AG08396 (cell line): Measurements from ENCODE around the gene STOX2.

ENCODE experiments used
- DNase-seq: peaks from one replicate; pipeline ENCODE4 v3.0.0; 2012; ENCODE audit warnings: low spot score, mixed read lengths

Gene STOX2

DNA sequence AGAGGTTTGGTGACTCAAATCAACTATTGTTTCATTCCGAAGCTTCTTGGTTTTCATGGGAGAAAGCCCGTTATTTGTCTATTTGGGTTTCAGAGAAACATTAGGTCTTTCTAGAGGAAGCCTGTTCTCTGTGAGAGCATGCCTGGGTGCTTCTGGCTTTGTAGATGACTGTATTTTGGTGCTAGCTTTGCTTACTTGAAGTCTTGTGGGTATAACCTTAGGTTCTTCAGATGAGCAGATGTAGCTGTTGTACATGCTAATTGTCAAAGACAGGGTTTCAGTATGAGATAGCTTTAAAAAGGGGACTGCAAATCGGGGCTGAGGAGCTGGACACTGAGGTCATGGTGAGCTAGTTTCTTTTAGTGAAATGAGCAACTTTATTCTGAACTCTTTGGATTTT lies 7.9 kb upstream of the STOX2 start:
- DNase-seq: no peak

DNA sequence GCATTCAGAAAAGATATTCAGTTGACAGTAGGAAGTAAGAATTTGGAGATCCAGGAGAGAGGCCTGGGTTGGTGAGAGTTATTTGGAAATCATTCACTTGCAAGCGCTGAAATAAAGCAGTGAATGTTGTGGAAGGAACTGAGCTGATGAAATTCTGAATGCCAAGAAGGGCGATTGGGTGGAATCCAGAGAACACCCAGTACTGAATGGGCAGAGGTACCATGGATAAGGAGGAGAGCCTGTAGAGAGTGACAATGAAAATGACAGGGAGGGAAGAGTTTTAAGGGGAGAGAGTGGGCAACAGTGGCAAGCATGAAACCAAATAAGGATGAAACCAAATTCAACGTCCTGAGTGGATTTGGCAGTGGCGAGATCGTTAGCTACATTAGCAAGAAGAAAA lies 6.7 kb upstream of the STOX2 start:
- DNase-seq: no peak

DNA sequence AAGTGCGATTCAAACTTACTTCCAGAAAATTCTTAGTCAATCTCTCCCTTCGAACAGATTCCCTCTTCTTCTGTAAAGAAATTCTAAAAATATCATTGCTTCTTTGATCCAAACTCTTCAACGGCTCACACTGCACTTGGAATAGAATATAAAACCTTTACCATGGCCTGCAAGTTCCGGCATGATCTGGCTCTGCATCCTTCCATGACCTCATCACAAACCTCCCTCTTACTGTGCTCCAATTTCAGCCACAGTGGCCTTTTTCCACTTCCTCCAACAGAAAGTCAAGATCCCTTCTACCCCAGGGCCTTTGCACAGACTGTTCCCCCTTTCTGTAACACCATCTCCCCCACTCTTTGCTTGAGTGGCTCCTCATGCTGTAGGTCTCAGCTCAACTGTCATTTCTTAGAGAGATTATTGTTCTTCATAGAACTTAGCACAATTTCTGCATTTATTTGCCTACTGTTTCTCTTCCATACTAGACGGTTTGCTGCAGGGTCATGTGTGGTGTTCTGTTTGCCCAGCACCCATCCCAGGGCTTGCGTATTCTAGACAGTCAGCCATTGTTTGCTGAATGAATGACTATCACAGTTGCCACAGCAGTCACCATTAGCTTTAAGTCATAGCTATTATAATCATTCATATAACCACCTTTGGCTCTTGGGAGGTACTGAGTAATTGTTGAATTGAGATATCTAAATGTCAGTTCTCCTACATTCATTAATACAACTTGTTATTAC lies 1.9 kb upstream of the STOX2 start:
- DNase-seq: no peak

DNA sequence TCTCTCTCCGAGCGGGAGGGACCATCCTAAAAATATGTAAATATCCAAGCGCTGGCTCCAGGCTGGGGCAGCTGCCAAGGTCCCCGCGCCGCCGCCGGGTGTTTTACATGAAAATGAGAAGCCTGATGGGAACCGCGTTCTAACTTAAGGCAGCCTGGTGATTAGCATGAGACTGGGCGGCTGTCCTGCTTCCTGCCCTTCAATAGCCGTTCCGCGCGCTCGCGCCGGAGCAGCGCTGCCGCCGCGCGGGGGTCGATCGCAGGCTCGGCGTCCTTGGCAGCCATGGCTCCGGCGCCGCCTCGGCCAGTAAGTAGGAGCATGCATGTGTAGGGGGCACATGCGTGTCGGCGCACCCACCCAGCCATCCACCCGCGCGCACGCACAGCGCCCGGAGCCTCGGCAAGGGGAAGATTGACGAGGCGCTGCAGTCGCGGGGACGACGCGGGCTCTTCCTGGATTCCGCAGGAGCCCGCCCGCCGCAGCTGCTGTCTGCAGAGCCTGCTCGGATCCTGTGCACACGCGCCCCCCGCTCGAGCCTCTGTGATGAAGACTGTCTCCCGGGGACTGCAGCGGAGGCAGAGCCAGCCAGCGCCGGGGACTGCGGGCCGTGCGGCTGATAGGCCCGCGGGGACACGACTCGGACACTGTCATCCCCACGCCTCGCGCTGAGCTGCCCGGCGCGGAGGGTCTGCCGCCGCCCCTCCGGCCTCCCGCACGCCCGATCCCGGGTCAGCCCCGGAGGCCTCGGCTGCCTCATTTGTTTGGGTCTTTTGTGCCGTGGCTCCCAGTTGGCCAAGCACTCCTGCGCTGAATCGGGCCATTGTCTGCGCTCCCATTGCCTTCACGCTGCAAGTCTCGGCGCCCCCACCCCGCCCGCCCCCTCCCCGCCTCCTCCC lies 734 bp downstream of the STOX2 start:
- peak; percentile 59 for DNase-seq

DNA sequence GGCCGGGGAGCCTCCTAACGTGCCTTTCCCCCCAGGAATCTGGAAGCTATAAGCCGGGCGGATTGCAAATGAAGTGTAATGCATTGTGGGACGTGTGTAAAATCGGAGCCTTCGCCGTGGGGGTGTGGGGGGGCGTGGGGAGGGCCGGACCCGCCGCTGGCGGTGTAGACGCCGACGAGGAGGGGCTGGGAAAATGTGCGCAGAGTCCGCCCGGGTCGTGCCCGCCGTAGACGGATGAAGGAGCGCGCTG lies 1.3 kb downstream of the STOX2 start:
- DNase-seq: no peak

DNA sequence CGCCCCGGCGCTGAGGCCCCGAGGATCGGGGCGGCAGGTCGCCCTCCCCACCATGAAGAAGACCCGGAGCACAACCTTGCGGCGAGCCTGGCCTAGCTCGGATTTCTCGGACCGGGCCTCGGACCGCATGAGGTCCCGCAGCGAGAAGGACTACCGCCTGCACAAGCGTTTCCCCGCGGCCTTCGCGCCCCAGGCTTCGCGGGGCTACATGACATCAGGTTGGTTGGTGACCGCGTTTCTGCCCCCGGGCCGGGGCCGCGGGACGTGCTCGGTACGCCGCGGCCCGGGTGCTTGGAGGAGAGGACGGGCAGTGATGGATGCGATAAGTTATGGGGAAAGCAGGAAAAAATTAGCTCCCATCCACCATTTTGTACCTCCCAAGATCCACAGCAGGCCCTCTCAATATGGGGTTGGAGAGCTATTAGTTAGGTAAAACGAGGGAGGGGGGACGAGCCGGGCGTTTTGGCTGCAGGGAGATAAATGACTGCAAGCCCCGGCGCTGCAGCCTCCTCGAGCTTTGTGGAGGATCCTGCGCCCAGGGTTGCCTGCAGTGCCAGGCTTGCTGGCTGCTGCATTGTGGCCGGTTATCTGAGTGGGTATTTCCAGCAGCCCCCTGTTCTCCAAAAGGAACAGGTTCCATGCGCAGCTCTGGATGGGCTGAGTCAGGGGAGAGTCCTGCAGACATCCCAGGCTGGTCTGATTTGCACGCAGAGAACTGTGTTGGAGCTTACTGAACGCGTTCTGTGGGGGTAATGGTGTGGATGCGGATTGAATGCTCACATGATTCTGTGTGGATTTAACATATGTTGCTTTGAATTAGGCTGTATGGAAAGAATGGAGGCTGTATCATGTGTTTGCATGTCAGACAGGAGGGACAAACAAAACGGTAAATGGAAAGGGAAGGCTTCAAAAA lies 1.9 kb downstream of the STOX2 start:
- no peak for DNase-seq

DNA sequence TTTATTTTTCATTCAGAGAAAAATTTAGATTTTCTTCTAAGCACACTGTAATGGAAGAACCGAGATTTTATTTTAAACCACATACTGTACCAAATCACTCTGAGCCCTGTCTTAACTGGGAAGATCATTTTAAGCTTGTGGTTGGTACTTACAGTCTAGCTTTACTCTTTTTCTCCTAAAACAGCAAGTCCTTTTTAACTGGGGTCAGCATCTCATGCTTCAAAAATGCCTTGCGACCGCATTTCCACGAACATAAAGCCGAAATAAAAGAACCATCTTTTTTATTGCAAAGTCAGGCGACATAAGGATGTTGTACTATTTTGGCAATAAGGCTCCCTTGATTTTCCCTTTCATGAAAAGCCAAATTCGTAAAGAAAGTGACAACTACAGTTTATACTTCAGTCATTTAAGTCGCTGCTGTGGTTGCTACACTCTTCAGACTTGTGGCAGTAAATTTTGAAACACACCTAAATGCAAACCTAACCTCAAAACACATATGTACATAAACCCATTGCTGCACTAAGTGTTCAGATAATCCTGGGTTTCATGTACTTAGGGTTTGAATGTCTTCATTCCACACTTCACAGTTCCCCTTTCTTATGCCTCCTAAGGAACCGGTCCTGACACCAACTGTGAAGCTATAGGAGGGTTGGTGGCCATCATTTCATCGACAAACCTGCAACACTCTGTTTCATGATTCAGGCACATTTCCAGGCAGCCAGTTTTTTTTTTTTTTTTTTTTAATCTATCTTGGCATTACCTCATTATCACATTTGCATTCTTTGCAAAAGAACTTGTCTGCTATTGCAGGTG lies 3.0 kb downstream of the STOX2 start:
- DNase-seq: no peak

DNA sequence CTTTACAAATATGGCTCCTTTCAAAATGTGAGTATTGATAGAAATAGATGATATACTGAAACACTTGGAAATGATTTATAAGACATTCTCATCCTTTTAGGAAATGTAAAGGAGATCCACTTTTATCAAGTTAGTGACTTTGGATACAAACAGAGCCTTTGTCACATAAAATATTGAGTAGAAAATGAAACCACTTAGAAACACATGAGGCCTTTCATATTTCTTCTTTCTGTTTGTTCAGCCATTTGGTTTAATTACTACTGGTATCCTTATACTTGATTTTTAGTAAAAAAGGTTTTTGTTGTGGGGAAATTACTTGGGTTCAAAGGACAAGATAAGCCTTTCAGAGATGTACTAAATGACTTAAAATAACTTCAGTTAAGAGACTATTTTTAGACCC lies 4.1 kb downstream of the STOX2 start:
- no peak for DNase-seq

DNA sequence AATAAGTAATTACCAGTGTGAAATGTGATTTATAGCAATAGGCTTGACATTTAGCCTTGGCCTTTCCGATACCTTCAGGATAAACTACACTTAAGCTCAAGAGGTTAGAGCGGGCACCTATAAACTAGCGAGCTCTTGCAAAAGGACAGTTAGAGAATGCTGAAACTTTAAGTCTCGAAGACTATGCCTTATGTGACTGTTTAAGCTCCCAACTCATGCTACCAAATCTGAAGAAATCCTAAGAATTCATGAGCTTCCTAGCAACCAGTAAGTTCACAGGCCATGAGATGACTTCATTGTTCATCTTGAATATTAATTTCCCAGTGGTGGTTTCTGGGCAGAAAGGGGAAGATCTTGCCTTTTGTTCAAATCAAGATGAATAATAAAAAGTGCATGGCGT lies 4.7 kb downstream of the STOX2 start:
- no peak for DNase-seq

DNA sequence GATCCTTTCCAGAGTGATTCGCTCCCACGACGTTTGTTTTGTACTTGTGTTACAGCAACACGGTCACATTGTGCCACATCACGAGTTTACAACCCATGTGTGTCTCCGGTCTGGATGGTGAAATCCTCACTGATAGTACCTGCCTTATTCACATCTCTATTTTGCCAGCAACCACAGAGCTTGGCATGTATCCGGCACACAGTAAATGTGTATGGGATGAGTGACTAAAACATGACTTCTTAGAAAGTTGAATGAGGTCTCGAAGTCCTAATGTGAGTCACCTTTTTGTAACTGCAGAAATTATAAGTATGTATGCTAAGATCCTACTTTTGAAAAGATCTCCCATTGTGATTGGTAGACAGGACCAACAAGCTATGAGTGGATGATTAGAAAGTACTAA lies 7.5 kb downstream of the STOX2 start:
- DNase-seq: peak; percentile 18

DNA sequence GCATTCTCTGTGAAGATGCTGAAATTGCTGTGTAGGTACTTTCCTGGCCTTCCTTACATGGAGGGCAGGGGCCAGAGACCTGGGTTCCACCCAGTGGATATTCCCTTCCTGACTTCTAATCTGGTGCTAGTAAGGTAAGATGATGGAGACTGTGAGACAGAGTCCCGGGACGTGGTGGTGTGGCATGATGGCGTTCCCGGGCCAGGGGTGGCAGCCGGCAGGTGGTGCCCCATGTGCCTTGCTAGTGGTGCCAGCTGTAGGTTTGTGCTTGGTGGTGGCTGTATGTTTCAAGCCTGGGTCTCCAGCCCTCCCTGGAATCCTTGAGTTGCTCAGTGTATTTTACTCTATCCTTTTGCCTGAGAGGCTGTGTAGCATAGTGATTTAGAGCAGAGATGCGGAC lies 10.9 kb downstream of the STOX2 start:
- no peak for DNase-seq

DNA sequence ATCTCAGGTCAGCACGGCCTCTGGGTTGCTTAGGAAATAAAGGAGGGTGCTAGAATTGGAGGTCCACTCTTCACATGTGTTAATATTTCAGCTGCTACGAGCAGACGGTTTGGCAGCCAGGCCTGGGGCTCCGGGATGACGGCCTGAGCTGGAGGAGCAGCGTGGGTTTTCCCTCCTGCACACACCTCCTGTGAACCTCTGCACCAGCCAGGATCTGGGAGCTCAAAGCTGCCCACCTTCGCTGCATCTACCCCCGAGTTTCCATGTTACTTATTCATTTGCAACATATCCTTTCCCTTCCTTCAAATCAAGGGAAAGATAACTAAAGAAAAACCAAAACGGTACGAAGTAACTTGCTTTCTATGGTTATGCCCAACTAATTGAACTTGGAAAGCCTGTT lies 13.6 kb downstream of the STOX2 start:
- DNase-seq: no peak

DNA sequence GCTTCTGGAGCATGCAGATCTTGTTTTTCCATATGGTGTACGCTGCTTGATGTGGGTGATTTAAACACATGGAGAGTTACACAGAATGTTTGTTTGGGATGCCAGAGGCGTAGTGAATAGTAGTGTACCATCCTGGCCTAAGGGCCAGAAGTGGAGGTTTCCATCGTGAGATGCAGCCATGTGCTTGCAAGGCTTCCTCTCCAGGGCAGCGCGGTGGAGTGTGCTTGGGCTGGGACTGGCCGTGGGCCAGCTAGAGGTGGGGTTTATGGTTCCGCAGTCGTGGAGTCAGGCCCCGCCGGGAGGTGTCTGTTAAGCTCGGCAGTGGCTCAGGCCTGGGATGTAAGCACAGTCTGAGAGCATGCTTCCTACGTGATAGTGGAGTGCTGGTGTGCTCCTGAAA lies 14.0 kb downstream of the STOX2 start:
- DNase-seq: no peak

DNA sequence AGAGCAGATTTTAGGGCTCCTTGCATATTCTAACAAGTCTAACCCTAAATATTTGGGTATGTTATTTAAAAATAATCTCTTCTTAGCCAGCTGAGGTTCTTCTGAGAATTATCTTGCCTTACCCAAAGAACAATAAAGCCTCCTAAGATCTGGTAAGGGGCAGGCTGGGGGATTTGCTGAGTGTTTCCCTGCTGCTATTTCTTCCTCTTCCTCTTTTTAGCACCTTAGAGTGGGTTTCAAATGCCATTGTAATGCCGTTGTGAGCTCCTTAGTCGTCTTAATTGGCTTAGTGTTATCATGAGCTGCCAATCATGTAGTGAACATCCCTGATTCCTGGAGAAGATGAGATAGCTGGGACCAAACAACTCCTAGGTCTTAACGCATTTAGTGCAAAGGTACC lies 15.4 kb downstream of the STOX2 start:
- no peak for DNase-seq

DNA sequence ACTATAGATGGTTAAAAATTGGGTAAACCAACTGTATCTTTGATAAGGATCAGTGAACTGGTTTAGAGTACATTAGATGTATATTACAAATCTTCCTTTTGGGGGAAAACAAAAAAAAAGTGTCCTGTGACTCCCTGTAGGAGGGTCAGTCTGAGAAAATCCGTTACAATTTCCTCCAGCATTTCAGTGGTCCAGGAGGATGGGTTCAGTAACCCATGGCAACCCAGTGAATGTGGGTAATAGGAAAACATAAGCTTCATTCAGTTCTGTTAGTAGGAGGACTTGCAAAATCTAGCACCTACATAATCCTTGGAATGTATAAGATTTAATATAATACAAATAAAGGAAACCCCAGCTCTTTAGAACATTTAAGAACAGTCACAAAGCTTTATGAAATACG lies 16.2 kb downstream of the STOX2 start:
- no peak for DNase-seq

DNA sequence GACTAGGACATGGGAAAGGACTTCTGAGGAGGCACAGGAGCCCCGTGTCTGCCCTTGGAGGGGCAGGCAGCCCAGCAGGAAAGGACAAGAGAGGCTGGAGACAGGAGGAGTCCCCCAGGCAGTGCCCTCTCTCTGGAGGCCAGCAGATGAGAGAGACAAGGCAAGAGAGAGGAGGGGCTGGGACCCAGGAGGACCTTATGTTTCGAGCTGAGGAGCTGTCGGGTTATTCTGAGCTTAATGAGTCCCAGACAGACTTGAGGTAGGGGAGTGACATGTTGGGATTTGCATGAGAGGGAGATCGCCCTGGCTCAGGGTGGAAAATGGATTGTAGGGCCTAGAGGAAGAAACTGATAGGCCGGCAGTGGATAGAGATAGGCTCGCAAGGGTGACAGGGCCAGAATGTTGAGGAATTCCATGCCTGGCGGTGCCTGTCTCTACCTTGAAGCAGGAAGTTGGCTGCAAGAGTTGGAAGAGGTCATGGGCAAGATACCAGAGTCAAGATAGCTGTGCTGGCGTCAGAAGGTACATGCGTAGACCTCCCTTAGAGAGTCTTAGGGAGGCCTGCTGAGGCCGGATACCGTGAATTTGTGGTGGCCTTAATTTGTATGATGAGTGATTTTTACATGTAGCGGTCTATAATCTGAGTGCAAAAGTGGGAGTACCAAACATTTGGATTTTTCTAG lies 19.4 kb downstream of the STOX2 start:
- DNase-seq: no peak

DNA sequence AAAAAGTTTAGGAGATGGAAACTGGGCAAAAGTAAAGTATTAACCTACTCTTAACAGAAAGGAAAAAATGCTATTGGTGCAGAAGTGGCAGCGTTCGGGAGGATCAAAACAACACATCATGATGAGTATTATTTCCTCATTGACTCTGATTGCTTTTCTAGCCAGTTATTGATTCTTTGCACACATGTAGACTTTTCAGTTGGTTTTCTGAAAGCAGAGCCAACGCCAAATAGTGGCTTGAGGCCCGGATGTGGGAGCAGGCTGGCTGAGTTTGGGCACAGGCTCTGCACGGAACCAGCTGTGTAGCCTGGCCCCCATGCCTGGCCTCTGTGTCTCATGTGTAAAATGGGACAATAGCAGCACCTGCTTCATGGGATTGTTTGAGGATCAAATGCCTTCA lies 21.8 kb downstream of the STOX2 start:
- DNase-seq: no peak

DNA sequence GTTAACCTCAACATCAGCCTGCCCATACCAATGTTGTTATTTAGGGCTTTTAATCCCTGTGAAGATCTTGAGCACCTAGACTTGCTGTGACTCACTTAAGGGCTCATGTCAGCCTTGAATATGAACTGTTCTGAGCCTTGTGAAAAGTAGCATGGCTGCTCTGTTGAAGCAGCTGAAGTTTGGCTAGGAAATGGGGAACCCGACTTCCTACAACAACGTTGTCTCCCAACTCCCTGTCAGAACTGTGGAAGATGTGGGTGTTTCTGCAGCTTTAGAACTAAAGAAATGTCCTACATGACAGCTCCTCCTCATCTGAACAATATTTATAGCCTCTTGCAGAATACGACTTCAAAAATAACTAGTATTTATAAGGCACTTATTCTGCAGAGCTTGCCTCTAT lies 27.5 kb downstream of the STOX2 start:
- no peak for DNase-seq

DNA sequence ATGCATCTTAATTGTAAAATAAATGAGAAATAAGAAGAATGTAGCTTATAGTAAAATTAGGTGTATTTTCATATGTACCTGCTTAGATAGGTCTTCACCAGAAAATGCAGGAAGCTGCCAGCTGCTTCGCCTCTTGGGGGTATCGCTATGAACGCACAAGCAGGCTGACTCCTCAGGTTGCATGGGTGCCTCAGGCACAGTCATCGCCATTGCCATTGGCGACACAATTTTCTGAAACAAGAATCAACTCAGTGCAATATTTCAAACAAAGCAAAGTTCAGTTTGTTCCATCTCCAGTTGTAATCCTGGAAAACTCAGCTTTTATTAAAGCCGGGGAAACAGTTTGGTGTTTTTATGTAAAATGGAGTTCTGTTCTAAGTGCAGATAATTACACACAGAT lies 29.7 kb downstream of the STOX2 start:
- DNase-seq: no peak

DNA sequence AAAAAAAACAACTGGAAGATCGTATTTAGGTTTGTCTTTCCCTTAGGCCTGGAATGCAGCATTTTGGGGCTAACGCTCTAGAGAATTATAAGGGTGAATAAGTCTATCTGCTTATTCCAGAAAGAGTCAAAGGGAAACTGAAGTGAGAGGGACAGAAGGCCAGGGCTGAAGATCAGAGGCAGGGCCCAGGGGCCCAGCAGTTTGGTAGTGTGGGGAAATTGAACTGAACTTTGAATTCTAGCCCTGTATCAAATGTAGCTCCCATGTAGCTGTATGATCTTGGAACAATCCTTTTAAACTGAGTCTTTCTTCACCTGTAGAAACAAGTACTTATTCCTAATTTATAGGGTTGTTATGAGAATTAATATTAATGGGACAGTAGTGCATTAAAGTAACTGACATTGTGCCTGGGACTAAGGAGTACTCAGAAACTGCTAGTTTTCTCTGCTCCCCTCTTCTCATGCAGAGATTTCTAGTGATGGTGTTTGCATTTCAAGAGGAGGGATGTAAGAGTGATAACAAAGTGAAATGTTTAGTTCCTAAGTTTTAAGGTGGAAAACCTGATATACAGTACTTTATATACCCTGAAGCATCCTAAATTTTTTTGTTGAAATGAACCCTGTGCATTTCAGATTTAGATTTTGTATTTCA lies 30.4 kb downstream of the STOX2 start:
- DNase-seq: no peak

DNA sequence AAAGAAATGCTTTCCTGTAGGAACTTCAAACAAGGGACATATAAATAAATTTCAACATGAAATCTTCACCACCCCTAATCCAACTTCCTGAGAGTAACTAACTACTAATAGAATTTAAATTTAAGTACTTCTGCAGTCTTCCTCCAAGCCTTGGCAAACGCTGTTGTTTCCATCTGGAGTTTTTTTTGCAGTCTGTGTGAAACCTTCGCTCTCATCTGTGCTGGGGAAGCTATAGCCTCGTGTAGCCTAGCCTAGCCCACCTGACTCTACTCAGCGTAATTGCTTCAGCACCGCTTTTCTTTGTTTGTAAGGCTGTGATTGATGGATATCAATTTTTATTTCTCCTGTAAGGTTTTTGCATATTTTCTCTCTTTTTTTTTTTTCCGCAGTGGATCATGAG lies 30.9 kb downstream of the STOX2 start:
- no peak for DNase-seq
